Vagina (tissue), 2 donors: ENCODE measurements around the gene ZCCHC8.

Source experiments
- CTCF ChIP-seq, 3 experiments: fragments of 450-650 bp in 2 of 3; fragments of 200-600 bp in 1 of 3; sonication (generic) in 1 of 3; IDR thresholded peaks; one replicate each; pipeline ENCODE4 v1.5.1; 2017 to 2019; ENCODE audit warnings: antibody characterized with exemption in 3 of 3, mild to moderate bottlenecking in 2 of 3, moderate library complexity in 2 of 3
- POLR2A ChIP-seq, 2 donors: fragments of 450-650 bp; IDR thresholded peaks; one replicate each; pipeline ENCODE4 v1.6.1; 2017; ENCODE audit warnings: antibody characterized with exemption in 2 of 2, mild to moderate bottlenecking in 2 of 2, moderate library complexity in 2 of 2
- POLR2AphosphoS5 ChIP-seq, 2 donors: sonication (generic); formaldehyde crosslinking; IDR thresholded peaks; one replicate each; pipeline ENCODE4 v1.9.0; 2017; ENCODE audit warnings: antibody characterized with exemption in 2 of 2, mild to moderate bottlenecking in 2 of 2, low read depth in 1 of 2; ENCODE audit not compliant: insufficient read depth in 1 of 2

- TF ChIP-seq CTCF (IDR thresholded peaks at IDR 0.05) = no peak
- TF ChIP-seq POLR2AphosphoS5 (IDR thresholded peaks at IDR 0.05; ENCODE audit: insufficient read depth in 1 of 2, low read depth in 1 of 2) = no peak
- no peak for TF ChIP-seq POLR2A (IDR thresholded peaks at IDR 0.05)
Measured at GRCh38 chr12:122454250-122454721, 46.4 kb downstream of the ZCCHC8 start.
